ENCODE measurements around the gene DNAH14.
"Not testable (repeated sequence)": the region's sequence is repeated elsewhere in the genome, so short reads cannot be mapped to it uniquely, and the experiment has no call there.

DNAH14 gene

DNA sequence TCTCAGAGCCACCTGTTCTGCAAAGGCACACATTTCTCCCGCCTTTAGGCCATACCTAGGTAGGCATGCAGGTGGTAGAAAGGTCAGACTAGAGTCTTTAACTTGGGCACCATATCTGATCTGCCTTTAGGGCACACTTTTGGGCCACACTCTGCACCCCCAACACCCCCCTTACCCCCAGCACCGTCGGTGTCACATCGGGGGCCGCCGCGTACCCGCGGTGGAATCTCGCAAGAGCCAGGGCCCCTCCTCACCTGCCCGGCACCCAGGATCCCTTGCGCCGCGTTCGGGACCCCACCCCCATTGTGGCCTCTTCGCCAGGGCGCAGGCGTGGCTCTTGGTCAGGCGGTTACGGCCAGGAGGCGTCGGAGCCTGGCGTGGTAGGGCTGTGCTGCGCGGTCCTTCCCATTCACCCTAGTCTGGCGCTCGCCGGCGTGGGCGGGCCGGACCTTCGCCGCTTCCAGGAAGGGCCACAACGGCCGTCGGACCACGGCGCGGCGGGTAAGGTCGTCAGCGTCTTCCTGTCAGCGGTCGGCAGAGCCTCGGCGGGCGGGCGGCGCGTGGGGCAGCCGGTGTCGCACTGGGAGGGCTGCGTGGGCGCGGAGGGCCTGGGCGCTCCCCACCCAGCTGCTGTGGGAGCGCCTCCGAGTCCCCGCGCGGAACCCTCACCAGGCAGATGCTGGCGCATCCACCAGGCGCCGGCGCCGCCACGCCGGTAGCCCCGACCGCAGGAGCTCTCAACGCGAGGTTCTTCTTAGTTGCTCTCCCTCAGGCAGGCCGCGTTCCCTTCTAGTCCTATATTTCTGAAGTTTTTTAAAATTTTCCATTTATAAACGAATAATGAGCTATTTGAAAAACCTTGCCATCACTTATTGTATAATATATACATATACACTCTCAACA is at the start of gene DNAH14:
TSS of gene DNAH14 (plus strand) at position 341 of the 903 bp plus-strand sequence. CDS start 23,028 bp downstream, outside the sequence.
- Histone ChIP-seq H3K4me1 (ENCODE audit: control insufficient read depth, insufficient read depth, low read length) (no peaks in the 10 kb centered on the region), H3K9ac (ENCODE audit: low read depth, low read length) (peak within 1 kb of the TSS; percentile 40; the same call in 1 of the 2 replicates), H3K4me3 (ENCODE audit: low read depth, low read length) (peak within 1 kb of the TSS; percentile 72), H3K27ac (ENCODE audit: low read depth, low read length) (peak within 1 kb of the TSS; percentile 51), H3K9me3 (ENCODE audit: control insufficient read depth, insufficient read depth, low read length) (peaks cover 29% of the 10 kb centered on the region), H3K27me3 (ENCODE audit: control insufficient read depth, insufficient read depth, low read length) (0 out of 2 replicates have a peak, but pooled peaks cover 4% of the 10 kb centered on the region), H3K36me3 (ENCODE audit: control insufficient read depth, insufficient read depth, low read length) (no peaks in the 10 kb centered on the region; the same call in 1 of the 2 replicates)

DNA sequence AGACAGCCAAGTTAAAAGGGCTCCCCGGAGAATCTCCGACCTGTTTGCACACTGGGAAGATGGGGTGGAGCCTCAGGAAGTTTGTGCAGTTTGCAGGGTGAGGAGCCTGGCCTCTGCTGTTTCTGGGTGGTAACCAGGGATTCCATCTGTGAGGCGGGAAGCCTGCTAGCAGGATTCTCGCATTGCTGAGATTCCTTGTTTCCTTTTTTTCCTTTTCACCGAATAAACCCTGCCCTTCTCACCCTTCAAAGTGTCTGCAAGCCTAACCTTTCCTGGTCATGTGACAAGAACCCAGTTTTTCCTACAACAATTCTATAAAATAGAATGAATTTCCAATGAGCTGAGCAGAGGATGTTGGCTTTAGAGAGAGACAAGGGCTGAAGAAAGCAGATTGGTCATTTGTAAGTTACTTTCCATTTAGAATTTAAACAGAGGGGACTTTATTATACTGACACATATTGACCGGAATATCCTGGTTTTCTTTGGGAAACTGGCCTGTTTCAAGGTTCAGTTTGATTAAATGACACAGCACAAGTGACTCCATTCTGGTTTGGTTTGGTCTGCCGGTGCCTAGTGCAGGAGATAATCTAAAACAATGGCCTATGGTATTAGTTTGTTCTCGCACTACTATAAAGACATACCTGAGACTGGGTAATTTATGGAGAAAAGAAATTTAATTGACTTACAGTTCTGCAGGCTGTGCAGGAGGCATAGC is 48.7 kb upstream of the DNAH14 start:
- peaks cover 45% of the 10 kb centered on the region for H3K4me1 ChIP-seq (ENCODE audit: control insufficient read depth, insufficient read depth, low read length)
- peaks cover 7% of the 10 kb centered on the region for H3K9me3 ChIP-seq (ENCODE audit: control insufficient read depth, insufficient read depth, low read length)
- peak overlapping the region; percentile 56 for H3K27ac ChIP-seq (ENCODE audit: low read depth, low read length)
- H3K9ac ChIP-seq (ENCODE audit: low read depth, low read length) = peak overlapping the region; percentile 24; the same call in 1 of the 2 replicates
- no peaks in the 10 kb centered on the region for H3K36me3 ChIP-seq (ENCODE audit: control insufficient read depth, insufficient read depth, low read length)
- H3K4me3 ChIP-seq (ENCODE audit: low read depth, low read length) = no peak overlapping the region
- H3K27me3 ChIP-seq (ENCODE audit: control insufficient read depth, insufficient read depth, low read length) = no peaks in the 10 kb centered on the region

DNA sequence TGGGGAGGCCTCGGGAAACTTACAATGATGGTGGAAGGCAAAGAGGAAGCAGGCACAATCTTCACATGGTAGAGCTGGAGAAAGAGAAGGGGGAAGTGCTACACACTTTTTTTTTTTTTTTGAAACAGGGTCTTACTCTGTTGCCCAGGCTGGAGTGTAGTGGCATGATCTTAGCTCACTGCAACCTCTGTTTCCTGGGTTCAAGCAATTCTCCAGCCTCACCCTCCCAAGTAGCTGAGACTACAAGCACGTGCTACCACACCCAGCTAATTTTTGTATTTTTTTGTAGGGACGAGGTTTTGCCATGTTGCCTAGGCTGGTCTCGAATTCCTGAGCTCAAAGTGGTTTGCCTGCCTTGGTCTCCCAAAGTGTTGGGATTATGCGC is 48.2 kb upstream of the DNAH14 start:
- H3K27me3 ChIP-seq (ENCODE audit: control insufficient read depth, insufficient read depth, low read length); H3K36me3 ChIP-seq (ENCODE audit: control insufficient read depth, insufficient read depth, low read length); H3K4me3 ChIP-seq (ENCODE audit: low read depth, low read length); H3K27ac ChIP-seq (ENCODE audit: low read depth, low read length); H3K9ac ChIP-seq (ENCODE audit: low read depth, low read length): not testable (repeated sequence)
- H3K4me1 ChIP-seq (ENCODE audit: control insufficient read depth, insufficient read depth, low read length) = peaks cover 45% of the 10 kb centered on the region
- peaks cover 12% of the 10 kb centered on the region for H3K9me3 ChIP-seq (ENCODE audit: control insufficient read depth, insufficient read depth, low read length)

DNA sequence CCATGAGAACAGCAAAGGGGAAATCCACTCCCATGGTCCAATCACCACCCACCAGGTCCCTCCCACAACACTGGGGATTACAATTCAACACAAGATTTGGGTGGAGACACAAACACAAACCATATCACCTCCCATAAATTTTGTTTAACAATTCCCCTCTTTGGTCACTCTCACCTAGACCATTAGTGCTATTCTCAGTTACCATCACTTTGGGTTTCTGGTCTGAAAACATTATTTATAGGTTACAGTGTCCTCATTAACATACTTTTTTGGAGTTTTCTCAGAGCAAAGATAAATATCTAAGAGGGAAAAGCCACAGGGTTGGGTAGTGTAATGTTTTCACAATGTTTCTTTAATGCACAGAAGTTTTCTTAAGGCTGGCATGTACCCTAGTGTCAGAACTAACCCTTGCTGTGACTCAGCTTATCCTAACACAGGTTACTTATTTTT is 47.7 kb upstream of the DNAH14 start:
- H3K9ac ChIP-seq (ENCODE audit: low read depth, low read length) = no peak overlapping the region
- no peaks in the 10 kb centered on the region for H3K36me3 ChIP-seq (ENCODE audit: control insufficient read depth, insufficient read depth, low read length)
- no peak overlapping the region for H3K4me3 ChIP-seq (ENCODE audit: low read depth, low read length)
- H3K27ac ChIP-seq (ENCODE audit: low read depth, low read length) = no peak overlapping the region
- H3K9me3 ChIP-seq (ENCODE audit: control insufficient read depth, insufficient read depth, low read length) = peaks cover 16% of the 10 kb centered on the region
- H3K27me3 ChIP-seq (ENCODE audit: control insufficient read depth, insufficient read depth, low read length) = no peaks in the 10 kb centered on the region
- H3K4me1 ChIP-seq (ENCODE audit: control insufficient read depth, insufficient read depth, low read length) = peaks cover 45% of the 10 kb centered on the region

DNA sequence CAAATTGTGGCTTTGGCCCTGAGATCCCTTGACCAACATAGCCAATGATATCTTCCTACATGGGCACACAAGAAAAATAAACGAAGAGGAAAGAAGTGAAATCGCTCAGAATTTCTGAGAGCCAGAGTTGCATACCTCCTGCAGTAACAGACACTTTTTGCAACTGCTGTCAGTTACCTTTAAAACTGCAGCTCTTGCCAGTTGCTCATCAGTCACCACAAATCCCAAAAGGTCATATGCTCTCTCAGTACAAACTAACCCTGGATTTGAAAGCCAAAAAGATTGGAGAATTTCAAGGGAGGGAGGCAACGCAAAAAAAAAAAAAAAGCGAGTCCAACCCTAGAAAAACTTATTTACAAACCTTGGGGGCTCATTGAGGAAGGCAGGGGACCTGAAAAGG is 47.2 kb upstream of the DNAH14 start:
- Histone ChIP-seq H3K27ac (ENCODE audit: low read depth, low read length) (no peak overlapping the region), H3K9ac (ENCODE audit: low read depth, low read length) (no peak overlapping the region), H3K4me3 (ENCODE audit: low read depth, low read length) (no peak overlapping the region), H3K4me1 (ENCODE audit: control insufficient read depth, insufficient read depth, low read length) (peaks cover 45% of the 10 kb centered on the region), H3K36me3 (ENCODE audit: control insufficient read depth, insufficient read depth, low read length) (no peaks in the 10 kb centered on the region), H3K9me3 (ENCODE audit: control insufficient read depth, insufficient read depth, low read length) (peaks cover 19% of the 10 kb centered on the region), H3K27me3 (ENCODE audit: control insufficient read depth, insufficient read depth, low read length) (no peaks in the 10 kb centered on the region)

DNA sequence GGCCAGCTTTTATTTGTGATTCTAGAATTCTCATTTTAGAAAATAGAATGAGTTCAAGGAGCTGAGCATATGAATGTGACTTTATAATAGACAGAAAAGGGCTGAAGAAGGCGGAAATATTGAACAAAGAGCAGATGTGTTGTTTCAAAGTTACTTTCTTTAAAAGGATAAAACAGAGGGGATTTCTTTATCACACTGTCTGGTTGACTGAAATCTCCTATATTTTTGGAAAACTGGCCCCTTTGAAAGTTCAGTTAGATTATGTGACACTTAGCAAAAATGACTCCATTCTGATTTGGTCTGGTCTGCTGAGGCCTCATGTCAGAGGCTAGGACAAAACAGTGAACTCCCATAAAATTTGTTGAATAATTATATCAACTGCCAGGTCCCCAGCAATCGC is 46.4 kb upstream of the DNAH14 start:
- Histone ChIP-seq H3K27ac (ENCODE audit: low read depth, low read length) (no peak overlapping the region), H3K27me3 (ENCODE audit: control insufficient read depth, insufficient read depth, low read length) (no peaks in the 10 kb centered on the region), H3K4me1 (ENCODE audit: control insufficient read depth, insufficient read depth, low read length) (peaks cover 45% of the 10 kb centered on the region), H3K36me3 (ENCODE audit: control insufficient read depth, insufficient read depth, low read length) (no peaks in the 10 kb centered on the region), H3K4me3 (ENCODE audit: low read depth, low read length) (no peak overlapping the region), H3K9me3 (ENCODE audit: control insufficient read depth, insufficient read depth, low read length) (peaks cover 19% of the 10 kb centered on the region), H3K9ac (ENCODE audit: low read depth, low read length) (no peak overlapping the region)

DNA sequence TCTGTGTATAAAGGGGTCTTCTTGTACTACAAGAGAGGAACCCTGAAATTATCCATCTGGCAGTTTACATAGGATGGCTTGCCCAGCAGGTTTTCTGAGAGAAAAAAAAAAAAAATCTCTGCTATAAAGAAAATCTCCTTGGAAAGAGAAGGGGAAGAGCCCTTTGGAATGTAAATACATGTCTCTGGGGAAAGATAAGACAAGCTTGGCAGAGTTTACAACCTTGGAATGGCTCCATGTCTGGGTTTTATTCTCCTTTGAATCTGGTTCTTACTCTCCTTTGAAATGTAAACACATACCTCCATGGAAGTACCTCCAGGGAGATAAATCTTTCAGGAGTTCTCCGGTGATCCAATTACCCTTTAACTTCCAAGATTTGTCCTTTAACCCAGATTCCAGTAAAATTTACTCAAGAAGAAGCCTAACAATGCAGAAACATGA is 45.1 kb upstream of the DNAH14 start:
- no peaks in the 10 kb centered on the region for H3K27me3 ChIP-seq (ENCODE audit: control insufficient read depth, insufficient read depth, low read length)
- H3K36me3 ChIP-seq (ENCODE audit: control insufficient read depth, insufficient read depth, low read length) = no peaks in the 10 kb centered on the region
- H3K9me3 ChIP-seq (ENCODE audit: control insufficient read depth, insufficient read depth, low read length) = peaks cover 19% of the 10 kb centered on the region
- H3K9ac ChIP-seq (ENCODE audit: low read depth, low read length) = no peak overlapping the region
- H3K4me3 ChIP-seq (ENCODE audit: low read depth, low read length) = no peak overlapping the region
- peaks cover 42% of the 10 kb centered on the region for H3K4me1 ChIP-seq (ENCODE audit: control insufficient read depth, insufficient read depth, low read length)
- peak overlapping the region; percentile 69 for H3K27ac ChIP-seq (ENCODE audit: low read depth, low read length)

DNA sequence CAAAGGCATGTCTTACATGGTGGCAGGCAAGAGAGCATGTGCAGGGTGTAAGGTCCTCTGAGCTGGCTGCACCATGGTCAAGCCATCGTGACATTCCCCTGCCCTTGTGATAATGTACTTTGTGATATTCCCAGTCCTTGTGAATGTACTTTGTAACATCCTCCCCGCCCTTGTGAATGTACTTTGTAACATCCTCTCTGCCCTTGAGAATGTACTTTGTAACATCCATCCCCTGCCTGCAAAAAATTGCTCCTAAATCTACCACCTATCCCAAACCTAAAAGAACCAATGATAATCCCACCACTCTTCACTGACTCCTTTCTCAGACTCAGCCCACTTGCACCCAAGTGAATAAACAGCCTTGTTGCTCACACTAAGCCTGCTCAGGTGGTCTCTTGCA is 44.1 kb upstream of the DNAH14 start:
- Histone ChIP-seq H3K4me1 (ENCODE audit: control insufficient read depth, insufficient read depth, low read length) (peaks cover 32% of the 10 kb centered on the region), H3K9me3 (ENCODE audit: control insufficient read depth, insufficient read depth, low read length) (peaks cover 19% of the 10 kb centered on the region)
- not testable (repeated sequence) for H3K27me3 ChIP-seq (ENCODE audit: control insufficient read depth, insufficient read depth, low read length); H3K27ac ChIP-seq (ENCODE audit: low read depth, low read length); H3K4me3 ChIP-seq (ENCODE audit: low read depth, low read length); H3K9ac ChIP-seq (ENCODE audit: low read depth, low read length); H3K36me3 ChIP-seq (ENCODE audit: control insufficient read depth, insufficient read depth, low read length)

DNA sequence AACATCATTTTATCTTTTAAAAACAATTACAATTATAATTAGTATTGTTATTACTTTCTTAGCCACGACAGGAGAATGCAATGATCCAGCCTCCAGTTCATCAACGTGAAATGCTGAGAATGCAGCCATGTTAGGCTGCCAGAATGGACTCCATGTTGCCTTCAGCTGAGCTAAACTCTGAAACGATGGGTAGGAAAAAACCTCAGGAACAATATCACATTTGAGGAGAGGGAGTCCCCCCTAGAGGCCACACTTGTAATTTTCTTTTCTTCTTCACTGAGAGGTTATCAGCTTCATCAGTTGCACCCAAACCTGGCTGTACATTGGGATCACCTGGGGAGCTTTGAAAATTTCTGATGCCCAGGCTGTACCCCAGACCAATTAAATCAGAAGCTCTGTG is 34.6 kb upstream of the DNAH14 start:
- no peaks in the 10 kb centered on the region for H3K9me3 ChIP-seq (ENCODE audit: control insufficient read depth, insufficient read depth, low read length)
- H3K27me3 ChIP-seq (ENCODE audit: control insufficient read depth, insufficient read depth, low read length) = no peaks in the 10 kb centered on the region
- no peak overlapping the region for H3K27ac ChIP-seq (ENCODE audit: low read depth, low read length)
- no peak overlapping the region for H3K9ac ChIP-seq (ENCODE audit: low read depth, low read length)
- no peaks in the 10 kb centered on the region for H3K4me1 ChIP-seq (ENCODE audit: control insufficient read depth, insufficient read depth, low read length)
- no peaks in the 10 kb centered on the region for H3K36me3 ChIP-seq (ENCODE audit: control insufficient read depth, insufficient read depth, low read length)
- H3K4me3 ChIP-seq (ENCODE audit: low read depth, low read length) = no peak overlapping the region

DNA sequence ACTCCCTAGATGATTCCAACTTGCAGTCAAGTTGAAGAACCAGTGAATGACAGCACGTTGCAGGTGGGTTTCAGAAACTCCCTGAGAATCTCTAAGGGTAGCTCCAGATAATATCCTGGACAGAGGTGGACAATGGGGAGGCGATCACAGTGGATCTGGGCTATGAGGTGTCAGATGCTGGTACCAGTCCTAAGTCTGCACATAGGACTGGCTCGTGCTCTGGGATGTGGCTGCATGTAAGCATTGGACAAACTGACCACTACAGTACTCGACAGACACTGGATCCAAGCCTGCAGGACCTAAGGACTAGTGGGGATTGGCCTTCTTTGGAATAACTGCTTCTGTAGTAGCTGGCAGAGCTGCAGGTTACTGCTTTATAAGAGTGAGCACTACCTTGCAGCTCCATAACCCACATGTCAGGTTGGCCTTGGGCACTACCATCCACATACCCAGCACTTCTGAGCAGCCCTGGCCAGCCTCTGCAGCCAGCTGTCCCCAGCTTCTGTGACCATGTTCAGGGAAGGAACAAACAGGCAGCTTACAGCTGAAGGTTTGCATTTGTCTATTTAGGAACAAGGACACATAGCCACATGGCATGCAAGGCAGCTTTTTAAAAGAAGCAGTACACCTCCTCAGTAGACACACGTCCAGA is 33.2 kb upstream of the DNAH14 start:
- Histone ChIP-seq H3K4me1 (ENCODE audit: control insufficient read depth, insufficient read depth, low read length) (no peaks in the 10 kb centered on the region), H3K4me3 (ENCODE audit: low read depth, low read length) (no peak overlapping the region), H3K9ac (ENCODE audit: low read depth, low read length) (no peak overlapping the region), H3K27me3 (ENCODE audit: control insufficient read depth, insufficient read depth, low read length) (no peaks in the 10 kb centered on the region), H3K9me3 (ENCODE audit: control insufficient read depth, insufficient read depth, low read length) (no peaks in the 10 kb centered on the region), H3K27ac (ENCODE audit: low read depth, low read length) (no peak overlapping the region), H3K36me3 (ENCODE audit: control insufficient read depth, insufficient read depth, low read length) (no peaks in the 10 kb centered on the region)

Measured in HUES48 (cell line).